ENCODE results near the gene PCGF1.
A peak's percentile ranks its signal among the peaks of the same experiment; 100 is the strongest.

Gene PCGF1

GRCh38 chr2:74536166-74536950, 28.9 kb upstream of the PCGF1 start:
- no peak for DNase-seq (ENCODE audit: low read depth)

- no peak for DNase-seq (ENCODE audit: low read depth)
Observed at GRCh38 chr2:74535440-74535965, 28.0 kb upstream of the PCGF1 start.

GRCh38 chr2:74534411-74534810, 26.9 kb upstream of the PCGF1 start:
- DNase-seq (ENCODE audit: low read depth): no peak

- no peak for DNase-seq (ENCODE audit: low read depth)
Observed at GRCh38 chr2:74533464-74533863, 26.0 kb upstream of the PCGF1 start.

- peak; percentile 64 for DNase-seq (ENCODE audit: low read depth)
Observed at GRCh38 chr2:74532222-74532621, 24.7 kb upstream of the PCGF1 start.

GRCh38 chr2:74531666-74532065, 24.2 kb upstream of the PCGF1 start:
- DNase-seq (ENCODE audit: low read depth): no peak

GRCh38 chr2:74530239-74531187, 23.0 kb upstream of the PCGF1 start:
- DNase-seq (ENCODE audit: low read depth): no peak

GRCh38 chr2:74529357-74530238, 22.1 kb upstream of the PCGF1 start, which contains the start of the genes AUP1 and HTRA2:
AUP1 (minus strand) TSS chr2:74529706; CDS start chr2:74529629, 77 bp downstream.
HTRA2 (plus strand) TSS chr2:74529933; CDS start chr2:74530007, 74 bp downstream.
- DNase-seq (ENCODE audit: low read depth): peak; percentile 99

- DNase-seq (ENCODE audit: low read depth): no peak
Observed at GRCh38 chr2:74528600-74529356, 21.3 kb upstream of the PCGF1 start.

GRCh38 chr2:74527741-74528140, 20.2 kb upstream of the PCGF1 start:
- no peak for DNase-seq (ENCODE audit: low read depth)

GRCh38 chr2:74526649-74527230, 19.2 kb upstream of the PCGF1 start:
- no peak for DNase-seq (ENCODE audit: low read depth)

- no peak for DNase-seq (ENCODE audit: low read depth)
Observed at GRCh38 chr2:74525717-74526648, 18.5 kb upstream of the PCGF1 start, which contains the start of gene DQX1. DQX1 (minus strand) TSS chr2:74526231; CDS start chr2:74525729, 502 bp downstream.

- DNase-seq (ENCODE audit: low read depth): no peak
Observed at GRCh38 chr2:74524955-74525716, 17.6 kb upstream of the PCGF1 start.

- DNase-seq (ENCODE audit: low read depth): no peak
Observed at GRCh38 chr2:74524005-74524404, 16.5 kb upstream of the PCGF1 start.

GRCh38 chr2:74522516-74522915, 15.0 kb upstream of the PCGF1 start:
- no peak for DNase-seq (ENCODE audit: low read depth)

- no peak for DNase-seq (ENCODE audit: low read depth)
Observed at GRCh38 chr2:74516650-74517049, 9.2 kb upstream of the PCGF1 start.

GRCh38 chr2:74515981-74516633, 8.6 kb upstream of the PCGF1 start:
- no peak for DNase-seq (ENCODE audit: low read depth)

Data from fibroblast of the conjunctiva (primary cell).